Suprapubic skin (tissue), 4 donors: ENCODE data around the gene OR12D3.

ENCODE experiments used
- CTCF ChIP-seq, 2 donors: fragments of 200-600 bp in 1 of 2; fragments of 450-650 bp in 1 of 2; sonication (generic) in 1 of 2; IDR thresholded peaks; one replicate each; pipeline ENCODE4 v1.5.1; 2016 to 2019; ENCODE audit warnings: antibody characterized with exemption in 2 of 2, mild to moderate bottlenecking in 1 of 2, moderate library complexity in 1 of 2
- POLR2A ChIP-seq, 2 donors: fragments of 450-650 bp; IDR thresholded peaks; one replicate each; pipeline ENCODE4 v1.6.1; 2017; ENCODE audit warnings: antibody characterized with exemption in 2 of 2, mild to moderate bottlenecking in 2 of 2, moderate library complexity in 2 of 2
- POLR2AphosphoS5 ChIP-seq, 3 donors: sonication (generic); formaldehyde crosslinking; IDR thresholded peaks; one replicate each; pipeline ENCODE4 v1.6.1; 2017; ENCODE audit warnings: antibody characterized with exemption in 3 of 3

GRCh38 chr6:29325777-29326176 lies 49.3 kb downstream of the OR12D3 start:
- no peak for TF ChIP-seq CTCF (IDR thresholded peaks at IDR 0.05)
- no peak for TF ChIP-seq POLR2A (IDR thresholded peaks at IDR 0.05)
- no peak for TF ChIP-seq POLR2AphosphoS5 (IDR thresholded peaks at IDR 0.05)
